Measurements from ENCODE around the gene NME5.

NME5 gene

DNA sequence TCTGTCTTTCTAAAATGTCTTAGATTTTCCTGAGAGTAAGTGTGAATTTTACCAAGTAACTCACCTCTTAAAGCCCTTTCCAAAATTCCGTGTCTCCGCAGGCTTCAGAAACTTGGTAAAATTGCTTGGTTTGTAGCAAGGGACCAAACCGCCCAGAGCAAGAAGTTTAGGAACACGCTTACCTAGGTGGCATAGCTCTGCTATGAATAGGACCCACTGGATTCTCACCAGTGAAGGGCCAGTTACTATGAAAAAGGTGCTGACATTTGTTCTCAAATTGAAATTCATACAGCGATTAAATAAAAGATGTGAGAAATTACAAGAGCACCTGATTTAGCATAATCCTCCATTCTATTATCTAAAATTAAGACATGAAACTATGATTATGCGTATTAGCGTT, 6.7 kb downstream of the NME5 start:
- no peak for DNase-seq (ENCODE audit: low read depth)

DNA sequence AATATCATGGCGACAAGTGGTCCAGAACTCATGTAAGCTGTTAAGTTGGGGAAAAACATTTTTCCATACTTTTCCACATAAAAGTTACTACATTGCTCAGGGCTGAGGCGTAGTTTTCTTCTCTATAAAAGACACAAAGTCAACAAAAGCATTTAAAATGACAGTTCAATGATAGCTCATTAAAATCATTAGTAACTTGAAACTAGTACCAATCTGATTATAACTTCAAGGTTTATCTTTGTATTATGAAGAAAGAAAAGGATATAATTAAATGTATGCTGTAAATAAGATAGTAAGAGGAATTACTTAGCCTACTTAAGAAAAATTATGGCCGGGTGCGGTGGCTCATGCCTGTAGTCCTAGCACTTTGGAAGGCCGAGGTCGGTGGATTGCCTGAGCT, 9.9 kb downstream of the NME5 start:
- DNase-seq (ENCODE audit: low read depth): no peak

GRCh38 chr5:138128334-138128733, 10.9 kb downstream of the NME5 start:
- no peak for DNase-seq (ENCODE audit: low read depth)

GRCh38 chr5:138115254-138115653, 24.0 kb downstream of the NME5 start:
- DNase-seq (ENCODE audit: low read depth): no peak

GRCh38 chr5:138111937-138112336, 27.3 kb downstream of the NME5 start:
- DNase-seq (ENCODE audit: low read depth): no peak

DNA sequence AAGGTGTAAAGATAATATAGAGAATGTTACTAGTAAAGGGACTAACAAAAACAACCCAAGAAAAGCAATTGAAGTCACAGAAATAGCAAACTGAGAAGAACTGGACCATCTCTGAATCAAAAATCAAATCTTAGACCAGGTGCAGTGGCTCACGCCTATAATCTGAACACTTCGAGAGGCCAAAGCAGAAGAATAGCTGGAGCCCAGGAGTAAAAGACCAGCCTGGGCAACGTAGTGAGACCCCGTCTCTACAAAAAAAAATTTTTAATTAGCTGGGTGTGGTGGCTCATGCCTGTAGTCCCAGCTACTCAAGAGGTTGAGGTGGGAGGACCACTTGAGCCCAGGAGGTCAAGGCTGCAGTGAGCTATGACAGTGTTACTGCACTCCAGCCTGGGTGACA, 28.0 kb downstream of the NME5 start:
- DNase-seq (ENCODE audit: low read depth): no peak

DNA sequence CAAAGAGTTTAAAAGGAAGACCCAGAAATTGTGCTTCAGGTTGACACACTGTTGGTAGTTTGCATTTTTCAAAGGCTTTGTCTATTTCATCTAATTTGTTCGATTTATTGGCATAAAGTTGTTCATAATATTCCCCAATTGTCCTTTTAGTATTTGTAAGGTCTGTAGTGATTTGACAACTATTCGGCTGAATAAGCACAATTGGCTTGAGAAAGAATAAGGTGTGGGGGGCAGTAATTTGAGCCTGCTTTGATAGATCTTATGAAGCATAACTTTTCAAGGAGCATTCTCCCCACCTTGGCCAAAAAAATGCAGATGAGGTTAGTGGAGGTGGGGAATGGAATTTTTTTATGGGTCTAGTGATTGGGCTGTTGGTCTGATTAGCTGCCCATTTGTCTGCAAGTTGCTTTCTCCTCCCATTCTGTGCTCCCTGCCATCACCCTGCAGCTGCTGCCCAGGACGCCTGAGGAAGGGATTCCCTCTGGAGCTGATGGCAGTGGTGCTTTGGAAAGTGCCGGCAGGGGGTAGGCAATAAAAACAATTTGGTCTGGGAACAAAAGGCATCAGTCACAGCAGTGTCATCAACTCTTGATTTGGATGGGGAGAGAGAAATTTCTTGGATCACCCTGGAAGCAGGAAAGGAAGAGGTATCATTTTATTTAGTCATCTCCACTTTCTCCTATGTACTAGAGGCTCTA, 28.8 kb downstream of the NME5 start:
- DNase-seq (ENCODE audit: low read depth): no peak

GRCh38 chr5:138109463-138110265, 29.6 kb downstream of the NME5 start:
- no peak for DNase-seq (ENCODE audit: low read depth)

DNA sequence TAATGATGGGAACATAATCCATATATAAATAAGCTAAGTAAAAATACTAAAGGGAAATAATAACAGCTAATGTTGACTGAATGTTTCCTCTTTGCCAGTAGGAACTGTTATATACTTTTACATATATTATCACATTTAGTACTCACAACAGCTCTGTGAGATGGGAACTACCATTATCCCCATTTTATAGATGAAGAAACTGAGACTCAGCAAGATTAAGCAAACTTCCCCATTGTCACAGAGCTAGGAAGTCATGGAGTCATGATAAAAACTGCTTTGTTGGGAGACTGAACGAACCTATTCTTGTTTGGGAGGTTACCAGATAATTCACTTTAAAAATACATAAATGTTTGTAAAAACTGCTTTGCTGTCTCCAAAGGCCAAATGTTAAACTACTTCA, 32.0 kb downstream of the NME5 start:
- no peak for DNase-seq (ENCODE audit: low read depth)

DNA sequence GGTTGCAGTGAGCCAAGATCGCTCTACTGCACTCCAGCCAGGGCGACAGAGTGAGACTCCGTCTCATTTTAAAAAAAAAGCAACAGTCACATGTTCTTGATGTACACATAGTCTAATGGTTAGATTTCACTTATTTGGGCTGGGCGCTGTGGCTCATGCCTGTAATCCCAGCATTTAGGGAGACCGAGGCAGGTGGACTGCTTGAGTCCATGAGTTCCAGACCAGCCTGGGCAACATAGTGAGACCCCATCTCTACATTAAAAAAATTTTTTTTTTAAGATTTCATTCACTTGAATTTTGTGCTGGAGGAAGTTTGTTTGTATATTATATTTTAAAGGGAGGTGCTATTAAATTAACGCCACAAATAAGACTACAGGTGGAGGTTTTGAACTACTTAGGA, 33.5 kb downstream of the NME5 start:
- no peak for DNase-seq (ENCODE audit: low read depth)

- DNase-seq (ENCODE audit: low read depth): no peak
These were observed 36.0 kb downstream of the NME5 start for GRCh38 chr5:138103319-138103637.

- DNase-seq (ENCODE audit: low read depth): no peak
These were observed 36.5 kb downstream of the NME5 start for GRCh38 chr5:138102454-138103318.

GRCh38 chr5:138096997-138097828, 42.0 kb downstream of the NME5 start:
- DNase-seq (ENCODE audit: low read depth): no peak

DNA sequence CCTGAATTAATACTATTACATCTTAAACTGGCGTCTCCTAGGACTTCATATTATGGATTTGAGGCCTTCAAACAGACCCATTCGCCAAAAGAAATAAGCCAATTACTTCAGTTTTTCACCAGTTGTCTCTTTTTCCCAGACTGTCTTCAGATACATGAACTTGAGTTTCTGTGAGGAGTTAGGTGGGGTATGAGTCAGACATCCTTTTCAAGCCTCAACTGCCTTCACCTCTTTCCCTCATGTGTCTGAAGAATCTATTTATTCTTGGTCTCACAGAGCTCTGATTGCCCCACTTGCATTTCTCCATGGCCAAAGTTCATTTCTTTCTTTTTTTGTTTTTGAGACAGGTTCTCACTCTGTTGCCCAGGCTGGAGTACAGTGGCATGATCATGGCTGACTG, 42.9 kb downstream of the NME5 start:
- no peak for DNase-seq (ENCODE audit: low read depth)

GRCh38 chr5:138095100-138095907, 43.9 kb downstream of the NME5 start:
- DNase-seq (ENCODE audit: low read depth): no peak

DNA sequence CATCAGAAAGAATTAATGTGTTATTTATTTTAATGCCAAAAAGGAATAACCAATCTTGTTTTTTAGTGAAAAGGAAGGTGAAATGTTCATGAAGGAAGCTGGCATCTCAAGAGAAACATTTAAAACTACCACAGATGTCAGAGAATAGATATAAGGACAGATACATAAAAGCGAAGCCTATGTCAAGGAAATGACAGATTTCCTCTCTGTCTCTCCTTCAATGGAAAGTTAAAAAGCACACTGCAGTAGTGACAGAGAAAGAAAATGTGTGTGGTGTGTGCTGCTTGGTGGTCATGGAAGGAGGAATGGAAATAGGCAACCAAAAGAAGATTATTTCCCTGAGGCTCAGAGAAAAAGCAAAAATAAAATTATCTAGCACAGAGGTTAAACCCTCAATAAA, 46.2 kb downstream of the NME5 start:
- no peak for DNase-seq (ENCODE audit: low read depth)

- no peak for DNase-seq (ENCODE audit: low read depth)
These were observed 46.9 kb downstream of the NME5 start for GRCh38 chr5:138092301-138092700.

- DNase-seq (ENCODE audit: low read depth): no peak
These were observed 47.5 kb downstream of the NME5 start for GRCh38 chr5:138091685-138092084.

DNA sequence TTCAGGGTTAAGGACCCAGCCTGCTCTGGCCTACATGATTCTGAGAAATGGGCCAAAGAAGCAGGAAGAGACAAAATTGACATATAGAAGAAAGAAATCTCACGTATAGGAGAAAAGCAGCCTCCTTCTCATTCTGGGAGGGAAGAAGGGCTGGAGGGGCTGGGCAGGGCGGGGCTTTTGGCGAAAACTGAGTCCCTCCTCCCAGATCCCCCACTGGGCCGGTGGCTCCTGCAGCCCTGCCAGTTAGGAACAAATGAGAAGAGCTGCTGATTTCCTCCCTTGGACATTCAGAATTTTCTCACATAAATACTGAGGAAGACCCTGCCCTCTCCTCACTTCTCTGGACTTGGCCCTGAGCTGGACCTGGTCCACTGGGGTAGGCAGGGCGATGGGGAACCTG, 55.5 kb downstream of the NME5 start, which contains the start of gene WNT8A:
TSS of gene WNT8A (plus strand) at position 332 of the 400 bp plus-strand sequence. CDS start 95 bp downstream, outside the sequence.
- DNase-seq (ENCODE audit: low read depth): no peak

DNA sequence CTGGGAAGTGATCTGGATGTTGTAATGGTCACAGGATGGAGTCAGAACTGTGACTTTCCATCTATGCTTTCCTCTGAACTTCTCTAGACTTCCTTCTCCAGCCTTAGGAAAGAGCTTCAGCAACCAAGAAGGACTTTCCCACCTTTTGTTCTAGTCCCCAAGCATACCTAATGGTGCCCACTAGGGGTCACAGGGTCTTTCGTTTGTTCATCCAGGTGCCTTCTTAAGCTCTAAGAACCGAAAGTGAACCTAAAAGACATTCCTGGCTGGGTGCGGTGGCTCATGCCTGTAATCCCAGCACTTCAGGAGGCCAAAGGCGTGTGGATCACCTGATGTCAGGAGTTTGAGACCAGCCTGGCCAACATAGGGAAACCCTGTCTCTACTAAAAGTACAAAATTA, 57.2 kb downstream of the NME5 start:
- DNase-seq (ENCODE audit: low read depth): no peak

Data from stimulated activated CD8-positive, alpha-beta memory T cell treated with anti-CD3 and anti-CD28 coated beads, Interleukin-4, amount 100 ng/mL, for 24 hours (primary cell).